Measurements from ENCODE around the gene HPSE2.
"Not testable (repeated sequence)": the region's sequence is repeated elsewhere in the genome, so short reads cannot be mapped to it uniquely, and the experiment has no call there.

HPSE2 gene

DNA sequence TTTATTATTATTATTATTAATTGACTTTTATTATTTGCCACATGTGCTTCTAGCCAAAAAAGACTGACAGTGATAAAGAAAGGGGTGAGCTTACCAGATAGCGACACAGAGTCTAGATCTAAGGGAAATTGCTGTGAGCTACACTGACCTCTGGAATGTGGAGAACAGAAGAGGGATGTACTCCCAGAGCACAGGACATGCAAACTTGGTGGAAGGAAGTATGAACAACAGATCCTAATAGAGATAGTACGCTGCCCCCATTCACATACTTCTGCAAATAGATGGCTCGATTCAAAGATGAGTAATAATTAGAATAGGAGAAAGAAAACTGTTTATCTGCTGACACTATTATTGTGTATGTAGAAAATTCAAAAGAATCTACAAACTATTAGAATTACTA lies 679.6 kb downstream of the HPSE2 start:
- DNase-seq (ENCODE audit: low spot score) = no peak

DNA sequence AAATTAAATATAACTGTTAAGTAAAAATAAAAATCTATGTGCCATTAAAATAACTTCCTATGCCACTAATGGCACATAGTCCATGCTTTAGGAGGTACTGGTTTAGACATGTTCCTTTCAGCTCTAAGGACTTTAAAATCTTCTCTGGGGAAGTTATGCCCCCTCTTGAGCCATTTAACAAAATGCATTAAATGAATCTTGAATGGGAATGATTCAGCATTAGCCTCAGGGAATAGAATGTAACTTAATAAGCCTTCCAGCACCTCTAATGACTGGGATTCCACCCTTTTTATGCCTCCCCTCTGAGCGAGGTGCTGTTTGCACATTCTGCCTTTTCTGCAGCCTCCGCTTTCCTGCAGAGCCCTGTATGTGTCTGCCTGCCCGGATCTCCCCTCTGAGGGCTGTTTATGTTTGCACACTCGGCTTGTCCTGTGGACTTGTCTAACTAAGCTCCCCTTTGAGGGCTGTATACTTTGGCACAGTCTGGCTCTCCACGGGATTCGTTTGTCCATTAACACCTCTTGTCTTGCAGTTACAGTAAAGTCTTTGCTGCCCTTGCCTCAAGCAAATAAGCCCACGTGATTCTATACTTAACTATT lies 680.5 kb downstream of the HPSE2 start:
- no peak for DNase-seq (ENCODE audit: low spot score)

DNA sequence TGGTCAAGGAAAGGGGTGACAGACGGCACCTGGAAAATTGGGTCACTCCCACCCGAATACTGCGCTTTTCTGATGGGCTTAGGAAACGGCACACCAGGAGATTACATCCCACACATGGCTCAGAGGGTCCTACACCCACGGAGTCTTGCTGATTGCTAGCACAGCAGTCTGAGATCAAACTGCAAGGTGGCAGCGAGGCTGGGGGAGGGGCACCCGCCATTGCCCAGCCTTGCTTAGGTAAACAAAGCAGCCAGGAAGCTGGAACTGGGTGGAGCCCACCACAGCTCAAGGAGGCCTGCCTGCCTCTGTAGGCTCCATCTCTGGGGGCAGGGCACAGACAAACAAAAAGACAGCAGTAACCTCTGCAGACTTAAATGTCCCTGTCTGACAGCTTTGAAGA lies 694.1 kb downstream of the HPSE2 start:
- DNase-seq (ENCODE audit: low spot score) = not testable (repeated sequence)

DNA sequence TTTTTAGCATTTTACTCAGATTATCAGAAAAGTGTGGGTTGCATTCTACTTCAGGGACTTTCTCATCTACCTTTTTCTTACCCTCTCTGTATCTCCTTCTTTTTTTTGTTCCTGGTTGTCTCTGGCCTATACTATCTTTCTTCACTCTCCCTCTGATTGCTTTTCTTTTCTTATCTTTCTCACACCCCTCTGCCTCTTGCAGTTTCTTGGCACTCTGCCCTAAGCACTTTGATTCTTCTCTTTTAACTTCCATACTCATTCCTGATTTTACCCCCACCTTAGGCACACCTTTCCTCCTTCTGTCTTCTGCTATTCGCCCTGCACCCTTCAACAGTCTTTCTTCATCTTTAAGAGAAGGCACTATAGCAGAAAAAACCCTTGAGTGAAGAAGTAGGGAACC lies 696.1 kb downstream of the HPSE2 start:
- DNase-seq (ENCODE audit: low spot score) = no peak

DNA sequence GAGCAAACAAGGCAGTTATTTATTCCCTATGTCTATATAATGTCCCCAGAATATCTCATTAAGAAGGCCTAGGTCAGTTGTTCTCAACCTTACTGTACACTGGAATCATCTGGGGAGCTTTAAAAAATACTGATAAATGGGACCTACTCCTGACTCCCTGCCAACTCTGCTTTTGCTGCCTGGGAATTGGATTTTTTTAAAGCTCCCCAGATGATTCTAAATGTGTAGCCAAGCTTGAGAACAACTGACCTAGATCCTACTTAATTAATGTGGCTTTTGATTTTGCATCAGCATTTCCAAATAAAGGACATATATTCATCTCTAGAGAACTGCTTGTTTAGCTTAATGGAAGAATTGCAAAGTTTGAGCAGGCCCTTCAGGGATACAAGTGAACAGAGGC lies 697.2 kb downstream of the HPSE2 start:
- DNase-seq (ENCODE audit: low spot score) = no peak

DNA sequence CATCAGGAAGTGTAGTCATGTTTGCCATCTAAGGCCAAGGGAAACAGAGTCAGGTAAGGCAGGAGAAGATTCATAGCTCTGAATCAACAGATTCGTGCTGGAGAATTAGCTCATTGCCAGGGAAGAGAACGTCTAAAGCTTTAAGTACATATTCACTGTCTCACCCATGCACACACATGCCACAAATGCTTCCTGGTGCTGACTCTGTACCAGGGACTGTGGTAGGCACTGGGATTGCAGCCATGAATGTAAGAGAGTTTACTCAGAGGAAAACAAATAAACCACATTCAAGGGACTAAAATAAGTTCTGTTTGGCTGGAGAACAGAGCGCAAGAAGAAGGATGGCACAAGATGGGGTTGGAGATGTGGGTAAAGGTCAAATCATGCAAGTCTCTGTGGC lies 699.1 kb downstream of the HPSE2 start:
- DNase-seq (ENCODE audit: low spot score) = no peak

DNA sequence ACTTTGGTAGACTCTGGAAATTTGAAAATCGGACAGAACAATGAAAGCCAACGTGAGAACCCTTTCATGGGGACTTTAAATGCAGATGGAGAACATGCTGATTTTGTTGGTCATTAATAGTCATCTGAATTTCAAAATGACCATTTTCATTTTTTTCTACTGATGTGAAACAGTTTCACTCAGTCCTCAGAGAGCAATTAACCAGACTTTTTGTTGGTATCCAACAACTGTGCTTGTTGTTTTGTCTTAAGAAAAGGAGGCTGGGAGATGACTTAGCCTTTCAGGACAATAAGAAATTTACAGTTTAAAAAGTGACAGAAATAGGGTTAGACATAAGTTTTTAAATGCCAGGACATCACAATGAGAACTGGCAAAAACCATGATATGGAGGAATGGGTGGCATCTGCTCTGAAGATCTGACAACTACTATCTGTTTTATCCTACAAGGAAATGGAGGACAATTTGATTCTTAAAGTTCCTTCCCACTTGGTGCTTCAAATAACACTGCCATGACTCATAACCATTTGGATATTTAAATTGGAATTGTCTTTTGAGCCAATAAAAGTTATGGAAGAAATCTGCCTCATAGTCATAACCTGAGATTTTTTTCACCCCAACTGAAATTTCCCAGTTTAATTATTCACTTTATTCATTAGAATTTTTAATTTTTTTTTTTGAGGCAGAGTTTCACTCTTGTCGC lies 701.8 kb downstream of the HPSE2 start:
- no peak for DNase-seq (ENCODE audit: low spot score)

DNA sequence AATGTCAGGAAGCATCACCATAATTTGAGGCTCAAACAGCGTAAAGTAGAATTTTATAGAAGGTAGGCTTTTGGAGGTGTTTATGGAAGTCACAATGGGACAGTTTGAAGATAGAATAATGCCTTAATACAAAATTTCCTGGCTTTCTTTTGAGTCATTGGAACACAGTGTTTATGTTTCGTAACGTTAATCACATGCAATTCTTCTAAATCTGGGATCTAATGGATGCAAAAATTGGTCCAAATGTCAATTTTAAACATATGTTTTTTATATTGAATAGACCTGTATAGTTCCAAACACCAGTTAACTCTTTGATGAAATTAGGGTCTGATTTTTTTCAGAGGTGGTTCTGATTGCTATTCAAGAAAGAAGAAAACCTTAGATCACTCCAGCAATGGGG lies 702.4 kb downstream of the HPSE2 start:
- no peak for DNase-seq (ENCODE audit: low spot score)

DNA sequence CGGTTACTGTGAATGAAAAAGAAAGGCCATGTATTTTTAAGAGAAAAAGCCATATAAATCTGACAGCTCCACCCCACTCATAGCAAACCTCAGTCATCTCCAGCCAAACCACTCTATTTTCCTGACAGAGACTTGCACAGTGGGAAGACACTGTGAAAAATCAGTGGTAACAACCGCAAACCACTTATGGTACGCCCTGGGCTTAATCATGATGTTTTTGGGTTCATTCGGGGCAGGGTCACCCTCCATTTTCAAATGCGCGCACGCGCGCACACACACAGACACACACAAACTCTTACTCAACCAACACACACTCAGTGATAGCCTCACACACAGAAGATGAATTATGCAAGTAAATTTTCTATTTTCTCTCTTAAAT lies 706.9 kb downstream of the HPSE2 start:
- DNase-seq (ENCODE audit: low spot score) = no peak

DNA sequence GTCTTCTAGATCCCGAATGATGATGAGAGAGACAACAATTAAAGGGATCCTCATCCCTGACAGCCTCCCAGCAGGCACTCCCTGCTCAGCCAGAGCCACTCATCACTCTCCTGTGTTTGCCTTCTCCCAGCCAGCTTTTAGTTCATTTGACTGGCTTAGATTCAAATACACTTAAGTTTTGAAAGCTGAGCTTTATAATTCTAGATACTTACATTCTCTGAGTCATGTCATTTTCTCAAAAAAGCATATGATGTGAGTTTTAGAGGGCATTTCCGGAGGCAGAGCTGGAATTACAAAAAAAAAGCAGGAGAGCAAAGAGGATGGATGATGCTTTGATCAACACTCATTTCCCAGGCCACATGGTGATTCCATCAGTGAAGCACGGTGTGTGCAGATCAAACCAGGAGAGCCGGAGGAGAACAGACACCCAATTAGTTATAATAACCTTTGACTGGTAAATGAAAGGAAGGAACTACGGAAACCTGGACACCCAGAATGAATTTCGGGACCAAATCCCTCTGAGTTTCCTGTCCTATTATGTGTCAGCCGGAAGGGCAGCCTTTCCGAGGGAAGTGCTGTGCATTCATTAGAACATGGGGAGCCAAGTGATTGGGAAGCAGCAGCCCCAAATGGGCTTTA lies 707.4 kb downstream of the HPSE2 start:
- no peak for DNase-seq (ENCODE audit: low spot score)

DNA sequence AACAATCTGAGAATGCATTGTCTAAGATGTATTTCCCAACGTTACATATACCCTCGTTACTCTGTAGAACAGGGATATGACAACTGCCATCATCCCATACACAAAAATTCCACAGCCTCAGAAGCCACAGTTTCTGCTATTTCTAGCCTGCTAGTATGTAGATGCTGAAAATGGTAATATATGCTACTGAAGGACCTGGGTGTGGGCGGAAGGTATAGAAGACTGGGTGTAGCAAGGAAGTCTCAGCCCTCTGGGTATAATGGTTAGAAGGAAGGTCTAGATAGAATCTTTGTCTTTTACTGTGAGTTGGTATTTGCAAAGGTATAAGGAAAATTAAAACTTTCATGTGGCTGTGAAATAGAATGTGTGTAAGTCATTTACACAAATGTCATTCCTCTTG lies 709.7 kb downstream of the HPSE2 start:
- no peak for DNase-seq (ENCODE audit: low spot score)

DNA sequence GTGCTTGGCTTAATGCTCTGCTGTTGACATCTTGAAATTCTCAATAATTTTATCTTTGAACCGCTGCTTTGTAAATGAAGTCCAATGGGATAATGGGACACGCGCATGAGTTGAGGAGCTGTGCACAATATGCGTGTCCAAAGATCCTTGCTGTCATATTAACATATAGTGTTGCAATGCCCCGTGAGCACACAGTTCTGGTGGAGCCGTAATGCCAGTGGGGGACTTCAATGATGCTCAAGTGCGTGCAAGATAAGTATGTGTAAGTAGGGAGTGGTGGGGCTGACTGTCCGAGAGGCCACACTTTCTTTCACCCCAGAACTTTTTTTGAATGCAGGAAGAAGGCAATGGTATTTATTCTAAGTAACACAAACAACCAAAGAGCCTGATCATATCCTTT lies 711.5 kb downstream of the HPSE2 start:
- no peak for DNase-seq (ENCODE audit: low spot score)

DNA sequence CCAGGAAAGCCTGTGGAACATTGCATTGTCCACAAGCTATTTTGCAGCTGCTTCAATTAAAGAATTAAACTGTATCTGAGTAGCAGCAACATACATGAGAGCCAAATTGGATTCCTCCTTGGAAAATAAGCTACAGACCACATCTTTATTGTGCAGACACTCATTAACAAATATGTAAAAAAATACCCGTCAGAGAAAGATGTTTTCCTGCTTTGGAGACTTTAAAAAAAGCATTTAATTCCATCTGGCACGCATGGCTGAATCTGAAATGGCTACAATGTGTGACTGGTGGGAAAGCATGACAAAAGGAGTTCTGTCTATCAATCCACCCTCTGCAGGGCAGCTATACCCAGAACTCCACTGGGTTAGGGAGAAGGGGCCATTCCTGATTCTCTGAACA lies 715.8 kb downstream of the HPSE2 start:
- no peak for DNase-seq (ENCODE audit: low spot score)

DNA sequence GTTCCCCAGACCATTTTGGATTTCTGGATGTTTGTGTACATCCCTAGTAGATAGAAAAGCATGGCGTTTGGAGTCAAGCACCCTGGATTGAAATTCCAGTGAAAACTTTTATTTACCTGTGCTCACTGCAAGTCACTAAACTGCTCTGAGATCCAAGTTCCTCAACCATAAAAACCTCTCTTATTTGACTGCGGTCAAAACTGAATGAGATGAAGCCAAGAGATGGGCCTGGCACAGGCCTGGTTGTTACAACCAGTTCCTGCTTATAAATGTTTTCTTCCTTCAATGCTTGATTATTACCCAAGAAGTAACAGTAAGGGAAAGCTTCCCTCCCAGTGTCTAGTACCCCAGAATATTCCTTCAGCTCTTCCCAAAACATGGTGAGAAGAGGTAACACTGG lies 718.0 kb downstream of the HPSE2 start:
- DNase-seq (ENCODE audit: low spot score) = no peak

DNA sequence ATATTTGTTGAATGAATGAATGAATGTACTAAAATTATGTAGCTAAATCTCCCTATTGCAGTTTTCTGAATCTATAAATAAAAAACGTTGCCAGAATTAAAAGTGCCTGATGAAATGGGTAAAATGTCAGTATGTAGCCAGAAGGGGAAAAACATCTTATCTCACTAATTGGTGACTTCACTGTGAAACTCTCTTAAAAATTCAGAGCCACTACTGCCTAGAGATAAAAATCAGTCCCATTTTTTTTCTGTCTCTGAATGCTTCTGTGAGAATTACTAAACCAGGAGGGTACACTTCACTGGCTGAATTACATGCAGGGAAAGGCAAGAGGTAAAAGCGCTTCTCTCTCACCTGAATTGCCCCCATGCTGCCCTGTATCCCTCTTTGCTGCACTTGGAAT lies 719.3 kb downstream of the HPSE2 start:
- DNase-seq (ENCODE audit: low spot score) = no peak

DNA sequence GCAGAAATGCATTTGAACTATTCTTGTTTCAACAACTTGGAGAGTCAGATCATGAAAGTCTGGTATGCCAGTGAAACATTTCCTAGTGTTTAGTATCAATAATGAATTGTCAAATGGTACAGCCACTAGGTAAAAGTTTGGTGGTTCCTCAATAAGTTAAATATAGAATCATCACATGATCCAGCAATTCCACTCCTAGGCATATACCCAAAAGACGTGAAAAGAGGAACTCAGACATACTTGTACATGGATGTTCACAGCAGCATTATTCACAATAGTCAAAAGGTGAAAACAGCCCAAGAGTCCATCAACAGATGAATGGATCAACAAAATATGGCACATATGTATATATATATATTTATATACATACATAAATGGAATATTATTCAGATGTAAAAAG lies 721.9 kb downstream of the HPSE2 start:
- no peak for DNase-seq (ENCODE audit: low spot score)

DNA sequence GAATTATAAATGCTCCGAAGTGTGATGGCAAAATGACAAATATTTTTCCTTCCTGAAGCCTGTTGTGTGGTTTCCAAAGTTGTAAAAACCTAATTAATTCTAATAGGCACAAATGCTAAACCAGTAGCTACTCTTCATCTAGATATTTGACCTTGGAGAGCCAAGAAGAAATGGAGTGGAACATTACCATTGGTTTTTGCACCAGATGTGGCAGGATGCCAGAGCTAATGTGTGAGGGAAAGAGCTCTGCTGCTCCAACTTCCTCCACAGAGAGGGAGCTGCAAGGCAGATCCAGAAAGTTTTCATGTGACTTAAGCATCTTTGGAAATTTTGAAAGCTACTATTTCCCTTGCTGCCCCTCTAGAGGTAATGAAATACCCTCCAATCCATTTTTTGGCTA lies 723.8 kb downstream of the HPSE2 start:
- DNase-seq (ENCODE audit: low spot score) = no peak

DNA sequence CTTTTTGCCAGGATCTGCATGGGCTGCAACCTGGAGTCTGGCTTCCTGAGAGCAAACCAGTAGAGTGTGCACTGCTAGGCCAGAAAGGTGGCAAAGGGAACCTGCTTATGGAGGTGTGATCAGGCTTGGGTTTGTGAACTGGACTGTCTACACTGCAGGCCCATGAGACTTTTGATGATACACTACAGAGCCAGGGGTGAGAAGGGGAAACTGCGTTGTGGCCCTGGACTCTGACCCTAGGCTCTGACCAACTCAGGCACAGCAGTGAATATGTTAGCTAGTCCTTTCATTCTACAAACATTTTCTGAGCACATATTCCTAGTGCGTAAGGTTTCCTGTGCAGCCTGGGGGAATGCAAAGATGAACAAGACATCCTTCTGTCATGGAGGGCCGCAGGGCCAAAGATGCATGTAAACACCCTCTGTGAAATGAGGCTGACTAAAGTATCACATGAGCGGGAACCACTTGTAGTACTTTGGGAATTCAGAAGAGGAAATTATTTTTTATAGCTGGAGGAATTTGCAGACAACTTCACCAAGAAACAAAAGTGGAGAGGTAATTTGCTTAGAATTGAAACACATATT lies 725.1 kb downstream of the HPSE2 start:
- DNase-seq (ENCODE audit: low spot score) = no peak

DNA sequence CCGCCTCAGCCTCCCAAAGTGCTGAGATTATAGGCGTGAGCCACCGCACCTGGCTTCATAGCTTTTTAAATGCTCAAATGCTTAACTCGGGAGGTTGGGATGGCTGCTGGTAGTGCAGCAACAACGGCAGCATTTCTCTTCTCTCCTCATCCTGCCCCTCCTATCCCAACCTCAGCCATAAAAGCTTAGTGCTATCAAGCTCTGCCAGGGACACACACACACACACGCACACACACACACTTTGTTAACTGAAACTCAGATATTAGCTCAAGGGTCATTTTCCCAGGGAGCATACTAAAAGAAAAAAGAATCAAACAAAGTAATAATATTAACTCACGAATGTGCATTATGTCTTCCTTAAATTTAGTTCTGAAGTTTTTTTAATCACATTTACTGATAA lies 725.9 kb downstream of the HPSE2 start:
- no peak for DNase-seq (ENCODE audit: low spot score)

DNA sequence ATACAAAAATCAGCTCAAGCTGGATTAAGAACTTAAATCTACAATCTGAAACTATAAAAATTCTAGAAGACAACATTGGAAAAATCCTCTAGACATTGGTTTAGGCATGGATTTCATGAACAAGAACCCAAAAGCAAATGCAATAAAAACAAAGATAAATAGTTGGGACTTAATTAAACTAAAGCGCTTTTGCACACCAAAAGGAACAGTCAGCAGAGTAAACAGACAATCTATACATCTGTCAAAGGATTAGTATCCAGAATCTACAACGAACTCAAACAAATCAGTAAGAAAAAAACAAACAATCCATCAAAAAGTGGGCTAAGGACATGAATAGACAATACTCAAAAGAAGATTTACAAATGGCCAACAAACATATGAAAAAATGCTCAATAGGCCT lies 733.1 kb downstream of the HPSE2 start:
- not testable (repeated sequence) for DNase-seq (ENCODE audit: low spot score)

DNA sequence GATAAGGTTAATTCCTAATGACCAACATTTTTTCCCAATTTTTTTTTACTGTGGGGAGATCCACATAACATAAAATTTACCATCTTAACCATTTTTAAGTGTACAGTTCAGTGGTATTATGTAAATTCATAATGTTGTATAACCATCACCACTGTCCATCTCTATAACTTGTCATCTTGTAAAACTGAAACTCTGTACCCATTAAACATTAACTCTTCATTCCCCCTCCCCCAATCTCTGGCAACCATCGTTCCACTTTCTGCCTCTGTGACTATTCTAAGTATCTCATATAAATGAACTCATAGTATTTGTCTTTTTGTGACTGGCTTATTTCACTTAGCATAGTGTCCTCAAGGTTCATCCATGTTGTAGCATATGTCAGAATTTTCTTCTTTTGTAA lies 742.9 kb downstream of the HPSE2 start:
- no peak for DNase-seq (ENCODE audit: low spot score)

DNA sequence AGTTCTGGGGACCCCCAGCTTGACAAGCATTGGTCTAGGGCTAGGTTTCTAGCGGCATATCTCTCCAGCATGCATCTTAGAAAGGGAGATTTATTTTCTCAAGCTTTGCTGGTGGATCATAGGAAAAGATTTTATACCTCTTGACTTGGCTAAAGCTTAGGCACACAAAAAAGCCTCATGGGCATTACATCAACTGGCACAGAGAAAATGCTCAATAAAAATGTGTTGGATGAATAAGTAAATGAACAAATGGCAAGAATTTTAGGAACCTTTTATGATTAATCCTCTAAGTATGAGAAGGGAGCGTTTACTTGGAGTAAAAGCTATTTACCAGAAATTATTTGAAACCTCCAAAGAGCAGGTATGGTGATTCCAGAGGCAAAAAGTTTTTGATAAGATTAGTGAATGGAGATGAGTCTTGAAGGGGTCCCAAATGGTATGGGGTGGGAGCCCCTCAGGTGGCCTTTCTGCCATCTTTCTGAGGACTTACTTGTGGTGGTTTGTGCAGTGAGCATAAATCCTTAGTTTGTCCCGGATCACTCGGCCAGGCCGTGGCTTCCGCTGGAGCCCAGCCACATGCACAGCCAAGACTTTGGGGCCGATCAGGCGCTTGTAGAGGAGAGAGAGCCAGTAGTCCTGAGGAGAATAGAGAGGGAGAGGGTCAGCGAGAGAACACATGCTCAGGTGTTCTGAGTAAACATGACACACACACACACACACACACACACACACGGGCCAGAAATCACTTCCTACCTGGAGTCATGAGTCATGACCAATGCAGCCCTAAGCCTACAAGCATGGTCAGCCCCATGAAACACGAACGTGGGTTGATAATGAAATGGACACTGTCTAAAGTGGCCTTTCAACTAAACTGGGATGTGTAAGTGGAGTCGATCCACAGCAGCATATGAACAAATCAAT lies 745.8 kb downstream of the HPSE2 start:
- DNase-seq (ENCODE audit: low spot score) = no peak
